Loucy (cell line): ENCODE results near the gene TMEM139.

ENCODE experiments used
- CTCF ChIP-seq: fragments of 200-600 bp; sonication (generic); conservative IDR thresholded peaks from 2 replicates; pipeline ENCODE4 v1.5.1; 2014; ENCODE audit warnings: mild to moderate bottlenecking, antibody characterized with exemption, low read length
- EZH2phosphoT487 ChIP-seq: fragments of 200-600 bp; IDR thresholded peaks from 2 replicates; pipeline ENCODE4 v1.6.1; 2018; ENCODE audit warnings: antibody characterized with exemption, mild to moderate bottlenecking, moderate library complexity, borderline replicate concordance

- no peak for TF ChIP-seq CTCF
- no peak for TF ChIP-seq EZH2phosphoT487
These were observed 19.0 kb downstream of the TMEM139 start for GRCh38 chr7:143303733-143304132.
